Chondrocyte (in vitro differentiated cells): ENCODE data around the gene RETREG1. TPM values are rescaled to one million over a fixed set of nuclear protein-coding genes. Genes with fewer than 3 reads are reported as not detected.

Experiments used
- DNase-seq: peaks from one replicate; pipeline ENCODE4 v3.0.0; 2021; ENCODE audit warnings: mixed read lengths, low spot score
- H3K27ac Mint-ChIP-seq: one replicate; pipeline ENCODE4 v1.8.0; 2021; ENCODE audit warnings: mild to moderate bottlenecking, moderate library complexity, mixed read lengths; ENCODE audit not compliant: unreplicated experiment
- H3K27me3 Mint-ChIP-seq: 2 replicates; pipeline ENCODE4 v1.8.0; 2021; ENCODE audit warnings: low read depth, mixed read lengths
- H3K36me3 Mint-ChIP-seq: 2 replicates; pipeline ENCODE4 v1.8.0; 2021; ENCODE audit warnings: low read depth, mixed read lengths
- H3K4me1 Mint-ChIP-seq: 2 replicates; pipeline ENCODE4 v1.8.0; 2021; ENCODE audit warnings: low read depth, mild to moderate bottlenecking, mixed read lengths
- H3K4me3 Mint-ChIP-seq: one replicate; pipeline ENCODE4 v1.8.0; 2021; ENCODE audit warnings: mild to moderate bottlenecking, moderate library complexity, mixed read lengths; ENCODE audit not compliant: unreplicated experiment
- H3K9me3 Mint-ChIP-seq: 2 replicates; pipeline ENCODE4 v1.8.0; 2021; ENCODE audit warnings: low read depth, mixed read lengths
- CTCF ChIP-seq: fragments of 200-600 bp; sonication (generic); IDR thresholded peaks from 2 replicates; pipeline ENCODE4 v1.5.0; 2021; ENCODE audit warnings: antibody characterized with exemption, mild to moderate bottlenecking, moderate library complexity
- total RNA-seq: library from RNA; stranded (reverse); gene quantifications from 3 replicates; pipeline ENCODE4 v1.2.1, GENCODE V29; 2021

RETREG1 gene
- total RNA-seq, 1 donor from 2014 or later: 3.3 TPM

- no peaks in the 10 kb centered on the region for H3K9me3 Mint-ChIP-seq
- H3K4me1 Mint-ChIP-seq: no peaks in the 10 kb centered on the region
- TF ChIP-seq CTCF: no peak
- H3K27ac Mint-ChIP-seq: no peak overlapping the region
- DNase-seq: no peak
- H3K36me3 Mint-ChIP-seq: no peaks in the 10 kb centered on the region
- H3K4me3 Mint-ChIP-seq: no peak overlapping the region
- H3K27me3 Mint-ChIP-seq: peaks cover 10% of the 10 kb centered on the region
These were observed 91.1 kb downstream of the RETREG1 start for GRCh38 chr5:16525651-16526050.

DNA sequence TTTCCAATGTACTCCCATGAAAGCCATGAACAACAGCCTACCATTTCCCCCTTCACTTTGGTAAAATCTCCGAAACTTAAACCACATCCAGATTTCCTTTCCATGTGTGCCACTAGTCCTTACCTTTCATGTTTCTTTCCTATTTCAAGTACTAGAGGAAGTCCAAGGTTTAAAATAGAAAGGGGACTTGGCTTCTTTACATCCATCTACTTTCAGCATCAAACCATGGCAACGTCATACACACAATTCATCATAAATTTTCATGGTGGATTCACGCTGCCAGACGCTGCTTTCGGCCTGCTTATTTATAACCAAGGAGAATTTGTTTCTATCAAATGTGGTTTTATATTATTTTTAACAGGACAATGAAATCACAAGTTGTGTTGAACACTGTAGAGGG is 92.5 kb downstream of the RETREG1 start:
- H3K36me3 Mint-ChIP-seq: no peaks in the 10 kb centered on the region
- H3K4me3 Mint-ChIP-seq: no peak overlapping the region
- H3K9me3 Mint-ChIP-seq: no peaks in the 10 kb centered on the region
- H3K4me1 Mint-ChIP-seq: no peaks in the 10 kb centered on the region
- H3K27ac Mint-ChIP-seq: no peak overlapping the region
- no peak for DNase-seq
- H3K27me3 Mint-ChIP-seq: peaks cover 10% of the 10 kb centered on the region
- TF ChIP-seq CTCF: no peak

DNA sequence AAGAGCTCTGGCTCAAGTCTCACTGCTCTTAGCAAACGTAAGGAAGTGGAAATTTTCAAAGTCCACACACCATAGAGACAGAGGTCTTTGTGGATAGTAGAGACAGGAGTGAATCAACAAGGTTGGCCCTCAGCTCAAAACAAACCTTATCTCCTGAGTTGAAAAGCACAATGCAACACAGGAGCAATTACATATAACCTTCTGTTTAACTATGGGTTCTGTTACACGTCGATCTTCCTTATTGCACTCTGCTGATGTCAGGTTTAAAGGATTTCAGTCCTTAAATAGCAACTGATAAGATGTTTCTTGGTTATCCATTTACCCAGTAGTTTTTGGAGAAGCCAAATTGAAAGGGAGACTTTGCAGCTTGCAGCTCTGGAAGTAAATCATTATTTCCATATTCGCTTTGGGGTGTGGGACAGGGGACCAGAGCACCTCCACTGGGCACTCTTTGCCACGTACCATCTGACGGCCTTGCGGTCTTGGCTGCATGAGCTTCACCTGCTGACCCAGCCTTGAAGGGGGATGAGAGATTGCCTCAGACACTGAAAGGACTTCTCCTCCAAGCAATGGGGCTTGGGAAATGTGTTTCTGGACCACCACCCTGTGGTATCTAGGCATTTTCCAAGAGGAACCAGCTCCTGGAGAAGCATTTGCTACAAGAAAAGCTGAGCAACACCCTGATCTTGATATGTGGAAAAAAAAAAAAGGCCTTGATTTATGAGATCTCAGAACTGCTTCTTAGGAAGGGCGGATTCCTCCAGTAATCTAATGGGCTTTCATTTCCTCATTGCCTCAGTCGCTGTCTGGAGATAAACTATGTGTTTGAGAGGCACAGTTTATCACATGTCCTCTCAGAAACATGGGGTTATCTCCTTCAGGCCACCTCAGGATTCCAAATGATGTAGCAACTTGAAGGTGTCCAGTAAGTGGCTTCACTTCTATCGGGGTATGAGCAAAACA is 95.0 kb downstream of the RETREG1 start:
- no peaks in the 10 kb centered on the region for H3K9me3 Mint-ChIP-seq
- no peaks in the 10 kb centered on the region for H3K36me3 Mint-ChIP-seq
- DNase-seq: no peak
- TF ChIP-seq CTCF: no peak
- peaks cover 10% of the 10 kb centered on the region for H3K27me3 Mint-ChIP-seq
- H3K4me3 Mint-ChIP-seq: no peak overlapping the region
- H3K27ac Mint-ChIP-seq: no peak overlapping the region
- H3K4me1 Mint-ChIP-seq: peaks cover 5% of the 10 kb centered on the region

- peaks cover 5% of the 10 kb centered on the region for H3K4me1 Mint-ChIP-seq
- no peak for TF ChIP-seq CTCF
- H3K9me3 Mint-ChIP-seq: no peaks in the 10 kb centered on the region
- no peak overlapping the region for H3K4me3 Mint-ChIP-seq
- H3K27ac Mint-ChIP-seq: no peak overlapping the region
- H3K27me3 Mint-ChIP-seq: peaks cover 10% of the 10 kb centered on the region
- DNase-seq: no peak
- no peaks in the 10 kb centered on the region for H3K36me3 Mint-ChIP-seq
These were observed 96.0 kb downstream of the RETREG1 start for GRCh38 chr5:16520841-16521240.

DNA sequence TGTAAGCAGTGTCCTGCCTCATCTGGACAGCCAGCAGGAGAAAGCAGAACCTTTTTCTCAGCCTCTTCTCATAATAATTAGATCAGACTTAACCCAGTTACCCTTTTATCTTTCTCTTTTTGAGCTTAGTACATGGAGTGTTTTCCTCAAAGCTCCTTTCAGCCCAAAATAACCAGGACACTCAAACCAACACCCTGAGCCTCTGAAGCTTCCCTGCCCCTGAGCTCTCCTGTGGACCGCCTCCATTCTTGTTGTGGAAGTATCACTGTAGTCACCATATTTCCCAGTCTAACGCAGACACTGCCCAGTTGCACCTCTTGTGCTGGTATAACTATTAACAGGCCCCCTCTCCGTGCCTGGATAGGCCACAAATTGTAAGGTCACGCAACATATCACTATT is 97.4 kb downstream of the RETREG1 start:
- no peak overlapping the region for H3K4me3 Mint-ChIP-seq
- H3K9me3 Mint-ChIP-seq: no peaks in the 10 kb centered on the region
- no peak for DNase-seq
- no peaks in the 10 kb centered on the region for H3K36me3 Mint-ChIP-seq
- peaks cover 5% of the 10 kb centered on the region for H3K4me1 Mint-ChIP-seq
- no peak for TF ChIP-seq CTCF
- H3K27me3 Mint-ChIP-seq: peaks cover 10% of the 10 kb centered on the region
- H3K27ac Mint-ChIP-seq: no peak overlapping the region
